Endothelial cell of umbilical vein (primary cell): Measurements from ENCODE around the gene FGD5. TPM values are rescaled to one million over a fixed set of nuclear protein-coding genes. Genes with fewer than 3 reads are reported as not detected.

Source experiments
- BruUV-seq: library from RNA; stranded (reverse); fragments of 400-500 nt; replicated peaks from 2 replicates; lab custom pipeline; 2021; lab: Mats Ljungman, UMichigan
- CTCF ChIA-PET: fragments of 300-600, 350-600 bp; sonication (Branson Sonifier 250); formaldehyde crosslinking; loops from one replicate; lab custom pipeline; 2021; ENCODE audit warnings: antibody characterized with exemption, inconsistent platforms; lab: Charles Lee
- POLR2A ChIA-PET: fragments of 300-600, 350-600 bp; sonication (Branson Sonifier 250); formaldehyde crosslinking; loops from one replicate; lab custom pipeline; 2021; ENCODE audit warnings: antibody characterized with exemption, inconsistent platforms; lab: Charles Lee
- DNase-seq: peaks from one replicate; pipeline ENCODE4 v3.0.0-alpha.2; 2011; ENCODE audit warnings: low read depth, low spot score
- FAIRE-seq: peaks from 2 replicates; lab custom pipeline; 2011; peaks lifted over from hg19 to GRCh38; lab: Jason Lieb, UNC
- H2AFZ ChIP-seq: 2 replicates; pipeline ENCODE4 v1.6.0; 2012; ENCODE audit warnings: low read depth, low read length, control low read depth, inconsistent platforms
- H3K27ac ChIP-seq: 2 replicates; pipeline ENCODE4 v1.5.1; 2011; ENCODE audit warnings: low read depth, mild to moderate bottlenecking, control low read depth, low read length, moderate library complexity; ENCODE audit not compliant: insufficient read depth
- H3K27me3 ChIP-seq, 2 experiments: 2 replicates each; pipeline versions ENCODE4 v1.6.0 to v1.6.1; 2011; ENCODE audit warnings: low read length in 2 of 2, mixed read lengths in 1 of 2; ENCODE audit not compliant: control insufficient read depth in 2 of 2, insufficient read depth in 2 of 2
- H3K36me3 ChIP-seq, 2 experiments: 2 replicates in 1 of 2; 3 replicates in 1 of 2; pipeline ENCODE4 v1.5.1; 2011; ENCODE audit warnings: low read length in 2 of 2, mild to moderate bottlenecking in 1 of 2, moderate library complexity in 1 of 2; ENCODE audit not compliant: control insufficient read depth in 2 of 2, insufficient read depth in 2 of 2; ENCODE audit errors: extremely low read depth in 1 of 2
- H3K4me1 ChIP-seq: 3 replicates; pipeline ENCODE4 v1.5.1; 2011; ENCODE audit warnings: mild to moderate bottlenecking, low read length; ENCODE audit not compliant: control insufficient read depth, insufficient read depth; ENCODE audit errors: extremely low read depth
- H3K4me2 ChIP-seq: 2 replicates; pipeline ENCODE4 v1.6.1; 2011; ENCODE audit warnings: low read length, control low read depth, mixed read lengths; ENCODE audit not compliant: insufficient read depth
- H3K4me3 ChIP-seq, 3 experiments: fragments of 200-600 bp in 1 of 3; sonication (generic), shearing (Covaris generic) in 1 of 3; replicated peaks in 1 of 3; 2 replicates each; pipeline ENCODE4 v1.5.1; 2011 to 2016; ENCODE audit warnings: control low read depth in 3 of 3, low read length in 3 of 3, mild to moderate bottlenecking in 2 of 3, inconsistent platforms in 1 of 3, low read depth in 1 of 3, moderate library complexity in 1 of 3; ENCODE audit not compliant: insufficient read depth in 1 of 3
- H3K79me2 ChIP-seq: 2 replicates; pipeline ENCODE4 v1.6.0; 2012; ENCODE audit warnings: low read length, inconsistent platforms; ENCODE audit not compliant: control insufficient read depth, insufficient read depth
- H3K9ac ChIP-seq: replicated peaks from 2 replicates; pipeline ENCODE3; 2011; ENCODE audit warnings: low read length, control low read depth; ENCODE audit not compliant: insufficient read depth; ENCODE audit errors: extremely low read depth
- H3K9me1 ChIP-seq: replicated peaks from 3 replicates; pipeline ENCODE4 v1.6.0; 2011; ENCODE audit warnings: mild to moderate bottlenecking, low read length; ENCODE audit not compliant: control insufficient read depth, insufficient read depth; ENCODE audit errors: extremely low read depth
- H3K9me3 ChIP-seq: replicated peaks from 2 replicates; pipeline ENCODE4 v1.5.1; 2012; ENCODE audit warnings: low read length, inconsistent platforms; ENCODE audit not compliant: control insufficient read depth, insufficient read depth
- H4K20me1 ChIP-seq: replicated peaks from 2 replicates; pipeline ENCODE3; 2011; ENCODE audit warnings: mild to moderate bottlenecking, low read length; ENCODE audit not compliant: control insufficient read depth, insufficient read depth; ENCODE audit errors: extremely low read depth
- EZH2 ChIP-seq: IDR thresholded peaks from 2 replicates; pipeline ENCODE4 v1.6.1; 2012; ENCODE audit warnings: borderline replicate concordance, low read depth, mild to moderate bottlenecking, moderate library complexity, low read length, inconsistent platforms; ENCODE audit not compliant: severe bottlenecking
- JUN ChIP-seq: IDR thresholded peaks from 2 replicates; pipeline ENCODE4 v1.6.1; 2011; ENCODE audit warnings: borderline replicate concordance, low read depth; ENCODE audit not compliant: insufficient read length, insufficient read depth
- MAX ChIP-seq: IDR thresholded peaks from 2 replicates; pipeline ENCODE4 v1.6.1; 2011; ENCODE audit not compliant: insufficient read depth, insufficient read length
- dilution Hi-C: fragments of 300-500 bp; cut with MboI; formaldehyde crosslinking; loops from one replicate; pipeline ENCODE4 v1.15.0; 2019; ENCODE audit warnings: low sequenced_read_pairs; ENCODE audit not compliant: extremely low pct_ligation_motif_present
- intact Hi-C: fragments of 100-400 bp; cut with micrococcal nuclease; formaldehyde crosslinking; loops from one replicate; pipeline ENCODE4 v1.10.0; 2022
- polyA plus RNA-seq, 4 experiments: library from polyadenylated mRNA; depleted of rRNA in 3 of 4; stranded (reverse) in 3 of 4; unstranded in 1 of 4; fragments of >200 nt; gene quantifications; 2 replicates each; pipeline versions ENCODE4 v1.2.1 to v1.2.3, GENCODE V29; 2011 to 2012; ENCODE audit warnings: missing spikeins in 1 of 4
- total RNA-seq: library from RNA; stranded (reverse); gene quantifications from 2 replicates; pipeline ENCODE4 v1.2.3, GENCODE V29; 2021
- TF ChIP-seq, protein P1 (sequence below), 2 donors: IDR thresholded peaks; 1 replicate in 1 of 2; 2 replicates in 1 of 2; pipeline ENCODE4 v1.5.1; 2011; ENCODE audit warnings: low read length in 2 of 2, mild to moderate bottlenecking in 2 of 2, moderate library complexity in 2 of 2, control low read depth in 1 of 2, inconsistent platforms in 1 of 2, low read depth in 1 of 2; ENCODE audit not compliant: insufficient read depth in 1 of 2; ENCODE audit errors: extremely low read depth in 1 of 2

Gene FGD5
- total and polyA plus RNA-seq, 2 donors (not counting 3 experiments of a cell fraction or from before 2014, with no cell fraction given) = 49.6 to 134 TPM

DNA sequence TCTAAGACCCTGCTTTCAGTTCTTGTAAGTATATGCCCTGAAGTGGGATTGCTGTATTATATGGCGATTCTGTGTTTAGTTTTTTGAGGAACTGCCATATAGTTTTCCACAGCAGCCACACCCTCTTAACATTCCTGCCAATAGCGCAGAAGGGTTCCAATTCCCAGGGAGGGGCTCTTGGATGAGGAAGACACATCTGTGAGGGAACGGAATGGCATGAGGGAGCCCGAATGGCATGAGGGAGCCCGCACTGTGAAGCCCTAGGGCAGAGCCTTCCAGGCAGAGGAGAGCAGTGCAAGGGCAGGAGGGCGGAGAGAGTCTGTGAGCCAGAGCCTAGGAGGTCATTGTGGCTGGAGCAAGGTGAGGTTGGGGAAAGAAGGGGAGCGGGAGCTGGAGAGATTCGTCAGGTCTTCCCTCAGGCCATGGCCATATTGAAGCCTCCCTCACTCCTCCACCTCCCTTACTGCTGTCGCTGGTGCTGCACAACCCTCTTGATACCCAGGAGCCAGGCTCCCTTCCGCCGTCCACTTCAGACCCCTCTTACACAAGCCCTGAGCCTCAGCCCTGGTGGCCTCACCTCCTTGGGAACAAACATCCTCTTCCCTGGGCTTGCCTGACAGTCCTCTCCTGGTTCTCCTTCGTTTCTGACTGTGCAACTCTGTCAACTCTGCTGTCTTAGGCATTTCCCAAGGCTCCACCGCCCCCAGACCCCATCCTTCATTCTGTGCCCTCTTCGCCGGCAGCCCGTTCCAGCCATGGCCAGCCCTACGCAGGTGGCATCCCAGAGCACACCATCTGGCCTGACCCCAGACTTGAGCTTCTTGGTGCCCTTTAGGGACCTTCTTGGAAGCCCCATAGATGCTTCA is 51.4 kb downstream of the FGD5 start:
- no peak overlapping the region for H2AFZ ChIP-seq
- H3K9ac ChIP-seq = no peak overlapping the region
- TF ChIP-seq JUN = no peak
- no peaks in the 10 kb centered on the region for H3K4me1 ChIP-seq
- H3K4me2 ChIP-seq = no peak overlapping the region
- H3K27me3 ChIP-seq = no peaks in the 10 kb centered on the region
- H3K4me3 ChIP-seq = no peak overlapping the region
- ChIA-PET CTCF (no interaction called here), POLR2A (no interaction called here)
- H3K9me1 ChIP-seq = no peaks in the 10 kb centered on the region
- FAIRE-seq (no peak), DNase-seq (no peak)
- peaks cover 13 to 56% of the 10 kb centered on the region in 2 experiments for H3K36me3 ChIP-seq
- dilution Hi-C loops = no loop called here
- no peak overlapping the region for H3K27ac ChIP-seq
- H3K79me2 ChIP-seq = peaks cover 3% of the 10 kb centered on the region
- BruUV-seq = no TSS peak
- intact Hi-C loops = no loop called here
- peaks cover 2% of the 10 kb centered on the region for H4K20me1 ChIP-seq
- H3K9me3 ChIP-seq = no peaks in the 10 kb centered on the region

DNA sequence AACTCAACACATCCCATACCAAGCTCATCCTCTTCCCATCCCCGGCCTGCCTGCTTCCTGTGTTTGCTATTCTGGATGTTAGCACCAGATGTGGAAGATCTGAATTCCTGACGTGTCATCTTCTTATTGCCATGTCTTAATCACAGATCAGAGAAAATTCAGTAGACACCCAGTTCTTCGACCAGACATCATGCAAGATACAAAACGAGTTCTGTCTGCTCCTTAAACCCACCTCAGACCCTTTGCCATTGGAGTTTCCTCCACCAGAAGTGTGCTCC is 52.0 kb downstream of the FGD5 start:
- H3K4me2 ChIP-seq = no peak overlapping the region
- FAIRE-seq = no peak
- peaks cover 5% of the 10 kb centered on the region for H3K79me2 ChIP-seq
- intact Hi-C loops (no loop called here), dilution Hi-C loops (no loop called here)
- H4K20me1 ChIP-seq = peaks cover 2% of the 10 kb centered on the region
- no peak overlapping the region for H3K9ac ChIP-seq
- TF ChIP-seq MAX = no peak
- TF ChIP-seq, protein P1, sequence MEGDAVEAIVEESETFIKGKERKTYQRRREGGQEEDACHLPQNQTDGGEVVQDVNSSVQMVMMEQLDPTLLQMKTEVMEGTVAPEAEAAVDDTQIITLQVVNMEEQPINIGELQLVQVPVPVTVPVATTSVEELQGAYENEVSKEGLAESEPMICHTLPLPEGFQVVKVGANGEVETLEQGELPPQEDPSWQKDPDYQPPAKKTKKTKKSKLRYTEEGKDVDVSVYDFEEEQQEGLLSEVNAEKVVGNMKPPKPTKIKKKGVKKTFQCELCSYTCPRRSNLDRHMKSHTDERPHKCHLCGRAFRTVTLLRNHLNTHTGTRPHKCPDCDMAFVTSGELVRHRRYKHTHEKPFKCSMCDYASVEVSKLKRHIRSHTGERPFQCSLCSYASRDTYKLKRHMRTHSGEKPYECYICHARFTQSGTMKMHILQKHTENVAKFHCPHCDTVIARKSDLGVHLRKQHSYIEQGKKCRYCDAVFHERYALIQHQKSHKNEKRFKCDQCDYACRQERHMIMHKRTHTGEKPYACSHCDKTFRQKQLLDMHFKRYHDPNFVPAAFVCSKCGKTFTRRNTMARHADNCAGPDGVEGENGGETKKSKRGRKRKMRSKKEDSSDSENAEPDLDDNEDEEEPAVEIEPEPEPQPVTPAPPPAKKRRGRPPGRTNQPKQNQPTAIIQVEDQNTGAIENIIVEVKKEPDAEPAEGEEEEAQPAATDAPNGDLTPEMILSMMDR (IDR thresholded peaks at IDR 0.05; ENCODE audit: extremely low read depth in 1 of 2, insufficient read depth in 1 of 2, low read depth in 1 of 2, low read length in 2 of 2) = no peak
- TF ChIP-seq EZH2 = no peak
- no TSS peak for BruUV-seq
- ChIA-PET POLR2A (no interaction called here), CTCF (no interaction called here)
- H3K27ac ChIP-seq = no peak overlapping the region
- no peaks in the 10 kb centered on the region for H3K9me1 ChIP-seq
- no peak overlapping the region for H2AFZ ChIP-seq
- H3K9me3 ChIP-seq = no peaks in the 10 kb centered on the region
- H3K27me3 ChIP-seq = no peaks in the 10 kb centered on the region
- H3K4me3 ChIP-seq = no peak overlapping the region
- no peak for DNase-seq
- H3K4me1 ChIP-seq = no peaks in the 10 kb centered on the region
- peaks cover 7 to 51% of the 10 kb centered on the region in 2 experiments for H3K36me3 ChIP-seq
